ENCODE data around the gene SLC1A5. TPM values are rescaled to one million over a fixed set of nuclear protein-coding genes. Genes with fewer than 3 reads are reported as not detected.
"Not testable (repeated sequence)": the region's sequence is repeated elsewhere in the genome, so short reads cannot be mapped to it uniquely, and the experiment has no call there.

SLC1A5 gene
- total RNA-seq, 1 experiment from 2014 or later, result 512 TPM

GRCh38 chr19:46806656-46807055 lies 18.3 kb upstream of the SLC1A5 start:
- Histone ChIP-seq H3K36me3 (ENCODE audit: control insufficient read depth, insufficient read depth, low read length) (no peaks in the 10 kb centered on the region), H3K4me3 (ENCODE audit: low read depth, low read length) (no peak overlapping the region), H3K27me3 (replicated peaks; ENCODE audit: control insufficient read depth, insufficient read depth, low read length) (no peaks in the 10 kb centered on the region), H3K4me1 (peaks cover 27% of the 10 kb centered on the region), H3K9me3 (no peaks in the 10 kb centered on the region)
- CTCF ChIA-PET, result no interaction called here
- DNase-seq, result no peak
- no TSS peak for BruUV-seq (replicated peaks)
- H3K27ac Mint-ChIP-seq (ENCODE audit: unreplicated experiment), result no peak overlapping the region
- TF ChIP-seq, protein P1, sequence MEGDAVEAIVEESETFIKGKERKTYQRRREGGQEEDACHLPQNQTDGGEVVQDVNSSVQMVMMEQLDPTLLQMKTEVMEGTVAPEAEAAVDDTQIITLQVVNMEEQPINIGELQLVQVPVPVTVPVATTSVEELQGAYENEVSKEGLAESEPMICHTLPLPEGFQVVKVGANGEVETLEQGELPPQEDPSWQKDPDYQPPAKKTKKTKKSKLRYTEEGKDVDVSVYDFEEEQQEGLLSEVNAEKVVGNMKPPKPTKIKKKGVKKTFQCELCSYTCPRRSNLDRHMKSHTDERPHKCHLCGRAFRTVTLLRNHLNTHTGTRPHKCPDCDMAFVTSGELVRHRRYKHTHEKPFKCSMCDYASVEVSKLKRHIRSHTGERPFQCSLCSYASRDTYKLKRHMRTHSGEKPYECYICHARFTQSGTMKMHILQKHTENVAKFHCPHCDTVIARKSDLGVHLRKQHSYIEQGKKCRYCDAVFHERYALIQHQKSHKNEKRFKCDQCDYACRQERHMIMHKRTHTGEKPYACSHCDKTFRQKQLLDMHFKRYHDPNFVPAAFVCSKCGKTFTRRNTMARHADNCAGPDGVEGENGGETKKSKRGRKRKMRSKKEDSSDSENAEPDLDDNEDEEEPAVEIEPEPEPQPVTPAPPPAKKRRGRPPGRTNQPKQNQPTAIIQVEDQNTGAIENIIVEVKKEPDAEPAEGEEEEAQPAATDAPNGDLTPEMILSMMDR (IDR thresholded peaks at IDR 0.05; ENCODE audit: insufficient read depth in 1 of 2, low read depth in 1 of 2, low read length in 1 of 2, severe bottlenecking in 1 of 2, unreplicated experiment in 1 of 2), result no peak
- no peak overlapping the region for H3K4me3 Mint-ChIP-seq (ENCODE audit: unreplicated experiment)
- intact Hi-C loops (cut with micrococcal nuclease; ENCODE audit: unreplicated experiment), result no loop called here
- H3K9me3 Mint-ChIP-seq (ENCODE audit: unreplicated experiment), result no peaks in the 10 kb centered on the region
- H3K4me1 Mint-ChIP-seq (ENCODE audit: low read depth, unreplicated experiment), result no peaks in the 10 kb centered on the region
- H3K36me3 Mint-ChIP-seq (ENCODE audit: insufficient read depth, unreplicated experiment), result no peaks in the 10 kb centered on the region
- POLR2A ChIA-PET, result no interaction called here
- H3K27me3 Mint-ChIP-seq (ENCODE audit: insufficient read depth, unreplicated experiment), result no peaks in the 10 kb centered on the region

GRCh38 chr19:46804432-46804831 lies 16.0 kb upstream of the SLC1A5 start:
- not testable (repeated sequence) for H3K27ac Mint-ChIP-seq (ENCODE audit: unreplicated experiment)
- ChIA-PET POLR2A (interaction anchor here (0.7 to 0.9 kb wide), 2 partner anchors 19 to 1424 kb away, joined by 3 to 5 read pairs; no protein-coding TSS in a partner anchor), CTCF (interaction anchor here (0.6 kb wide), 1 partner anchor 33 kb away, joined by 3 read pairs; no protein-coding TSS in a partner anchor)

DNA sequence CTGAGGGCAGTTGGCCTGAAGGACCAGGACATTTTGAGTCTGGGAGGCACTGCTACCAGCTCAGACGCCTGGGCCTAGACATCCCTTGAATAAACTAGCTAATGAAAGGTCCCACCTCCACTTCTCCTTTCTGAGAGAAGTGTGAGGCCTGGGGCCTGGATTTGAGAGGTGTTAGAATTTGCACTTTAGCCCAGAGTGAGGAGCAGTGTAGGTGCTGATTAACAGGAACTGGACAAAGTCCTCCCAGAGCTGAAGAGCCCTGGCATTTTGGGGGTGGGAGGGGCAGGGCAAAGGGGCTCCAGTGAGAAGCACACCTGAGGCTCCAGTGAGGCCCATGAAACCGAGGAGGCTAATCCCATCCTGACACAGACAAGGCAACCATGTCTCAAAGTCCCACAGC lies 15.2 kb upstream of the SLC1A5 start:
- Histone ChIP-seq H3K27me3 (replicated peaks; ENCODE audit: control insufficient read depth, insufficient read depth, low read length) (no peaks in the 10 kb centered on the region), H3K4me1 (peaks cover 36% of the 10 kb centered on the region), H3K4me3 (ENCODE audit: low read depth, low read length) (no peak overlapping the region), H3K36me3 (ENCODE audit: control insufficient read depth, insufficient read depth, low read length) (no peaks in the 10 kb centered on the region), H3K9me3 (no peaks in the 10 kb centered on the region)
- Mint-ChIP-seq H3K4me1 (ENCODE audit: low read depth, unreplicated experiment) (no peaks in the 10 kb centered on the region), H3K36me3 (ENCODE audit: insufficient read depth, unreplicated experiment) (no peaks in the 10 kb centered on the region), H3K27ac (ENCODE audit: unreplicated experiment) (peak overlapping the region; percentile 56), H3K4me3 (ENCODE audit: unreplicated experiment) (no peak overlapping the region), H3K27me3 (ENCODE audit: insufficient read depth, unreplicated experiment) (no peaks in the 10 kb centered on the region), H3K9me3 (ENCODE audit: unreplicated experiment) (no peaks in the 10 kb centered on the region)
- no TSS peak for BruUV-seq (replicated peaks)
- peak; percentile 59 to 91 for DNase-seq
- CTCF ChIA-PET, result interaction anchor here (0.6 to 1.0 kb wide), 3 partner anchors 17 to 37 kb away, joined by 3 to 8 read pairs (median 4); no protein-coding TSS in a partner anchor
- intact Hi-C loops (cut with micrococcal nuclease; ENCODE audit: unreplicated experiment), result loop anchor here (1.0 kb wide), 1 partner anchor 15 kb away; the partner anchor contains the start of gene SLC1A5
- POLR2A ChIA-PET, result interaction anchor here (0.5 to 1.5 kb wide), 7 partner anchors 14 to 59 kb away, joined by 3 to 12 read pairs (median 7); partner anchors contain the start of genes AP2S1 and SLC1A5
- TF ChIP-seq, protein P1 (IDR thresholded peaks at IDR 0.05; ENCODE audit: insufficient read depth in 1 of 2, low read depth in 1 of 2, low read length in 1 of 2, severe bottlenecking in 1 of 2, unreplicated experiment in 1 of 2), result no peak

More at GRCh38 chr19:46804432-46804831, 16.0 kb upstream of the SLC1A5 start:
- H3K4me1 Mint-ChIP-seq (ENCODE audit: low read depth, unreplicated experiment); H3K9me3 Mint-ChIP-seq (ENCODE audit: unreplicated experiment); H3K4me3 ChIP-seq (ENCODE audit: low read depth, low read length); H3K4me3 Mint-ChIP-seq (ENCODE audit: unreplicated experiment); H3K36me3 ChIP-seq (ENCODE audit: control insufficient read depth, insufficient read depth, low read length); DNase-seq; H3K27me3 ChIP-seq (replicated peaks; ENCODE audit: control insufficient read depth, insufficient read depth, low read length); H3K9me3 ChIP-seq; intact Hi-C loops (cut with micrococcal nuclease; ENCODE audit: unreplicated experiment); BruUV-seq (replicated peaks); H3K36me3 Mint-ChIP-seq (ENCODE audit: insufficient read depth, unreplicated experiment); H3K27me3 Mint-ChIP-seq (ENCODE audit: insufficient read depth, unreplicated experiment): not testable (repeated sequence)
- H3K4me1 ChIP-seq, result peaks cover 36% of the 10 kb centered on the region

Measured in Caco-2 (cell line).